ENCODE results near the gene GSK3B. TPM values are rescaled to one million over a fixed set of nuclear protein-coding genes. Genes with fewer than 3 reads are reported as not detected.

Gene GSK3B
- total RNA-seq, 1 donor from 2014 or later: 48.4 TPM

GRCh38 chr3:119818937-119819336 is 275.3 kb downstream of the GSK3B start:
- no peak for DNase-seq (ENCODE audit: low spot score)

GRCh38 chr3:119817583-119818363 is 276.5 kb downstream of the GSK3B start:
- no peak for DNase-seq (ENCODE audit: low spot score)

- DNase-seq (ENCODE audit: low spot score): no peak
These were observed 277.2 kb downstream of the GSK3B start for GRCh38 chr3:119817071-119817470.

- no peak for DNase-seq (ENCODE audit: low spot score)
These were observed 278.5 kb downstream of the GSK3B start for GRCh38 chr3:119815716-119816115.

GRCh38 chr3:119812491-119813058 is 281.7 kb downstream of the GSK3B start:
- no peak for DNase-seq (ENCODE audit: low spot score)

- no peak for DNase-seq (ENCODE audit: low spot score)
These were observed 284.2 kb downstream of the GSK3B start for GRCh38 chr3:119810018-119810435.

GRCh38 chr3:119809249-119810017 is 284.8 kb downstream of the GSK3B start:
- no peak for DNase-seq (ENCODE audit: low spot score)

GRCh38 chr3:119808843-119809242 is 285.4 kb downstream of the GSK3B start:
- DNase-seq (ENCODE audit: low spot score): no peak

GRCh38 chr3:119808244-119808643 is 286.0 kb downstream of the GSK3B start:
- no peak for DNase-seq (ENCODE audit: low spot score)

GRCh38 chr3:119800844-119801243 is 293.4 kb downstream of the GSK3B start:
- DNase-seq (ENCODE audit: low spot score): no peak

- no peak for DNase-seq (ENCODE audit: low spot score)
These were observed 297.5 kb downstream of the GSK3B start for GRCh38 chr3:119796785-119797184.

GRCh38 chr3:119796368-119796767 is 297.9 kb downstream of the GSK3B start:
- no peak for DNase-seq (ENCODE audit: low spot score)

GRCh38 chr3:119795849-119796248 is 298.4 kb downstream of the GSK3B start:
- DNase-seq (ENCODE audit: low spot score): no peak

- DNase-seq (ENCODE audit: low spot score): no peak
These were observed 299.2 kb downstream of the GSK3B start for GRCh38 chr3:119794971-119795612.

- DNase-seq (ENCODE audit: low spot score): no peak
These were observed 299.8 kb downstream of the GSK3B start for GRCh38 chr3:119794401-119794800.

GRCh38 chr3:119792270-119792669 is 302.0 kb downstream of the GSK3B start:
- no peak for DNase-seq (ENCODE audit: low spot score)

GRCh38 chr3:119790369-119790768 is 303.9 kb downstream of the GSK3B start:
- no peak for DNase-seq (ENCODE audit: low spot score)

GRCh38 chr3:119786409-119786808 is 307.8 kb downstream of the GSK3B start:
- DNase-seq (ENCODE audit: low spot score): no peak

- no peak for DNase-seq (ENCODE audit: low spot score)
These were observed 310.4 kb downstream of the GSK3B start for GRCh38 chr3:119783883-119784282.

GRCh38 chr3:119783255-119783654 is 311.0 kb downstream of the GSK3B start:
- no peak for DNase-seq (ENCODE audit: low spot score)

GRCh38 chr3:119782460-119782859 is 311.8 kb downstream of the GSK3B start:
- DNase-seq (ENCODE audit: low spot score): no peak
